Astrocyte (in vitro differentiated cells and primary cell): ENCODE results near the gene CPM. TPM values are rescaled to one million over a fixed set of nuclear protein-coding genes. Genes with fewer than 3 reads are reported as not detected.

Experiments
- DNase-seq: peaks from one replicate; pipeline ENCODE4 v3.0.0-alpha.2; 2010; ENCODE audit warnings: low read depth
- FAIRE-seq: peaks from 2 replicates; lab custom pipeline; 2011; peaks lifted over from hg19 to GRCh38; lab: Jason Lieb, UNC
- H2AFZ ChIP-seq: 2 replicates; pipeline ENCODE4 v1.6.0; 2012; ENCODE audit warnings: low read depth, low read length, inconsistent platforms
- H3K27ac ChIP-seq: 2 replicates; pipeline ENCODE4 v1.5.1; 2011; ENCODE audit warnings: low read depth, low read length, inconsistent platforms
- H3K27me3 ChIP-seq: 2 replicates; pipeline ENCODE4 v1.6.0; 2011; ENCODE audit warnings: low read length, inconsistent platforms; ENCODE audit not compliant: insufficient read depth
- H3K36me3 ChIP-seq: 2 replicates; pipeline ENCODE4 v1.5.1; 2011; ENCODE audit warnings: low read length, inconsistent platforms; ENCODE audit not compliant: insufficient read depth
- H3K4me1 ChIP-seq: 2 replicates; pipeline ENCODE4 v1.5.1; 2011; ENCODE audit warnings: low read length, inconsistent platforms; ENCODE audit not compliant: insufficient read depth
- H3K4me2 ChIP-seq: 2 replicates; pipeline ENCODE4 v1.6.0; 2012; ENCODE audit warnings: low read length, inconsistent platforms
- H3K4me3 ChIP-seq: 2 replicates; pipeline ENCODE4 v1.5.1; 2011; ENCODE audit warnings: low read depth, mild to moderate bottlenecking, low read length, inconsistent platforms; ENCODE audit not compliant: insufficient read depth
- H3K79me2 ChIP-seq: 2 replicates; pipeline ENCODE4 v1.6.0; 2012; ENCODE audit warnings: mild to moderate bottlenecking, low read length, inconsistent platforms; ENCODE audit not compliant: insufficient read depth
- H3K9ac ChIP-seq: 2 replicates; pipeline ENCODE4 v1.6.0; 2012; ENCODE audit warnings: mild to moderate bottlenecking, low read length, inconsistent platforms
- H3K9me3 ChIP-seq: 2 replicates; pipeline ENCODE4 v1.5.1; 2012; ENCODE audit warnings: low read depth, mild to moderate bottlenecking, low read length, inconsistent platforms; ENCODE audit not compliant: insufficient read depth
- H4K20me1 ChIP-seq: 2 replicates; pipeline ENCODE4 v1.6.0; 2012; ENCODE audit warnings: low read length, inconsistent platforms; ENCODE audit not compliant: insufficient read depth
- H3K27ac Mint-ChIP-seq: one replicate; pipeline ENCODE4 v1.8.0; 2021; ENCODE audit warnings: mild to moderate bottlenecking, mixed read lengths; ENCODE audit not compliant: unreplicated experiment
- H3K27me3 Mint-ChIP-seq: one replicate; pipeline ENCODE4 v1.8.0; 2021; ENCODE audit warnings: low read depth, mixed read lengths; ENCODE audit not compliant: unreplicated experiment
- H3K36me3 Mint-ChIP-seq: one replicate; pipeline ENCODE4 v1.8.0; 2021; ENCODE audit warnings: low read depth, mixed read lengths; ENCODE audit not compliant: unreplicated experiment
- H3K4me1 Mint-ChIP-seq: one replicate; pipeline ENCODE4 v1.8.0; 2021; ENCODE audit warnings: low read depth, mixed read lengths; ENCODE audit not compliant: unreplicated experiment
- H3K4me3 Mint-ChIP-seq: one replicate; pipeline ENCODE4 v1.8.0; 2021; ENCODE audit warnings: mild to moderate bottlenecking, moderate library complexity, mixed read lengths; ENCODE audit not compliant: unreplicated experiment
- H3K9me3 Mint-ChIP-seq: one replicate; pipeline ENCODE4 v1.8.0; 2021; ENCODE audit warnings: mild to moderate bottlenecking, mixed read lengths; ENCODE audit not compliant: unreplicated experiment
- CTCF ChIP-seq: IDR thresholded peaks from 2 replicates; pipeline ENCODE4 v1.5.1; 2011; ENCODE audit warnings: low read depth, mild to moderate bottlenecking, inconsistent platforms, low read length, moderate library complexity; ENCODE audit not compliant: insufficient read depth
- EZH2 ChIP-seq: IDR thresholded peaks from 2 replicates; pipeline ENCODE4 v1.6.1; 2012; ENCODE audit warnings: mild to moderate bottlenecking, low read length, inconsistent platforms; ENCODE audit not compliant: insufficient read depth
- total RNA-seq: library from RNA; stranded (reverse); gene quantifications from 2 replicates; pipeline ENCODE4 v1.2.1, GENCODE V29; 2021

The CPM gene
- total RNA-seq, 1 donor from 2014 or later, result 2.7 TPM

GRCh38 chr12:68886636-68887572, 46.1 kb downstream of the CPM start:
- Mint-ChIP-seq H3K36me3 (no peaks in the 10 kb centered on the region), H3K4me3 (no peak overlapping the region), H3K4me1 (no peaks in the 10 kb centered on the region), H3K27me3 (no peaks in the 10 kb centered on the region), H3K9me3 (peaks cover 2% of the 10 kb centered on the region), H3K27ac (no peak overlapping the region)
- no peak overlapping the region for H3K4me3 ChIP-seq
- peaks cover 4% of the 10 kb centered on the region for H3K4me1 ChIP-seq
- no peak for DNase-seq
- FAIRE-seq, result no peak
- no peak overlapping the region for H2AFZ ChIP-seq
- no peaks in the 10 kb centered on the region for H3K9me3 ChIP-seq
- no peaks in the 10 kb centered on the region for H4K20me1 ChIP-seq
- no peak overlapping the region for H3K9ac ChIP-seq
- H3K79me2 ChIP-seq, result no peaks in the 10 kb centered on the region
- no peaks in the 10 kb centered on the region for H3K36me3 ChIP-seq
- no peaks in the 10 kb centered on the region for H3K27me3 ChIP-seq
- TF ChIP-seq EZH2 (no peak), CTCF (no peak)
- no peak overlapping the region for H3K27ac ChIP-seq
- H3K4me2 ChIP-seq, result no peak overlapping the region

- Histone ChIP-seq H3K27ac (no peak overlapping the region), H3K9me3 (no peaks in the 10 kb centered on the region), H2AFZ (no peak overlapping the region), H3K9ac (no peak overlapping the region), H4K20me1 (no peaks in the 10 kb centered on the region), H3K4me3 (no peak overlapping the region), H3K27me3 (no peaks in the 10 kb centered on the region), H3K79me2 (no peaks in the 10 kb centered on the region), H3K4me2 (no peak overlapping the region), H3K4me1 (peaks cover 4% of the 10 kb centered on the region), H3K36me3 (no peaks in the 10 kb centered on the region)
- TF ChIP-seq CTCF, result no peak
- no peak for TF ChIP-seq EZH2
- no peaks in the 10 kb centered on the region for H3K27me3 Mint-ChIP-seq
- H3K36me3 Mint-ChIP-seq, result no peaks in the 10 kb centered on the region
- FAIRE-seq (no peak), DNase-seq (no peak)
- no peak overlapping the region for H3K27ac Mint-ChIP-seq
- H3K9me3 Mint-ChIP-seq, result peaks cover 2% of the 10 kb centered on the region
- H3K4me1 Mint-ChIP-seq, result no peaks in the 10 kb centered on the region
- H3K4me3 Mint-ChIP-seq, result no peak overlapping the region
These were observed 47.6 kb downstream of the CPM start for GRCh38 chr12:68885381-68885780.

GRCh38 chr12:68884251-68884650, 48.7 kb downstream of the CPM start:
- DNase-seq (no peak), FAIRE-seq (no peak)
- H3K36me3 Mint-ChIP-seq, result no peaks in the 10 kb centered on the region

More at GRCh38 chr12:68884251-68884650, 48.7 kb downstream of the CPM start:
- Histone ChIP-seq H3K9ac (no peak overlapping the region), H3K4me2 (no peak overlapping the region), H3K36me3 (no peaks in the 10 kb centered on the region), H3K9me3 (no peaks in the 10 kb centered on the region), H4K20me1 (no peaks in the 10 kb centered on the region), H3K4me3 (no peak overlapping the region), H3K27ac (no peak overlapping the region), H3K27me3 (no peaks in the 10 kb centered on the region), H3K79me2 (no peaks in the 10 kb centered on the region), H2AFZ (no peak overlapping the region), H3K4me1 (peaks cover 4% of the 10 kb centered on the region)
- TF ChIP-seq EZH2, result no peak
- no peak for TF ChIP-seq CTCF
- H3K4me1 Mint-ChIP-seq, result no peaks in the 10 kb centered on the region
- H3K4me3 Mint-ChIP-seq, result no peak overlapping the region
- peaks cover 2% of the 10 kb centered on the region for H3K9me3 Mint-ChIP-seq
- H3K27ac Mint-ChIP-seq, result no peak overlapping the region
- H3K27me3 Mint-ChIP-seq, result no peaks in the 10 kb centered on the region
